Muscle layer of colon (tissue), 2 donors: ENCODE measurements around the gene ZBED6.
"Not testable (repeated sequence)": the region's sequence is repeated elsewhere in the genome, so short reads cannot be mapped to it uniquely, and the experiment has no call there.

Experiments
- H3K27ac ChIP-seq: one replicate; pipeline ENCODE4 v1.7.0; 2013; ENCODE audit warnings: low read depth, mild to moderate bottlenecking, low read length, moderate library complexity
- H3K27me3 ChIP-seq, 2 donors: one replicate each; pipeline ENCODE4 v1.7.0; 2013; ENCODE audit warnings: low read length in 2 of 2, mild to moderate bottlenecking in 2 of 2; ENCODE audit not compliant: insufficient read depth in 2 of 2, control insufficient read depth in 1 of 2
- H3K36me3 ChIP-seq: one replicate; pipeline ENCODE4 v1.7.0; 2013; ENCODE audit warnings: mild to moderate bottlenecking, low read length; ENCODE audit not compliant: insufficient read depth
- H3K4me1 ChIP-seq: one replicate; pipeline ENCODE4 v1.7.0; 2013; ENCODE audit warnings: mild to moderate bottlenecking, low read length; ENCODE audit not compliant: insufficient read depth
- H3K4me3 ChIP-seq, 2 donors: one replicate each; pipeline ENCODE4 v1.7.0; 2013; ENCODE audit warnings: low read length in 2 of 2, low read depth in 1 of 2, mild to moderate bottlenecking in 1 of 2, moderate library complexity in 1 of 2
- H3K9ac ChIP-seq: one replicate; pipeline ENCODE4 v1.7.0; 2013; ENCODE audit warnings: low read length
- H3K9me3 ChIP-seq: one replicate; pipeline ENCODE4 v1.7.0; 2013; ENCODE audit warnings: mild to moderate bottlenecking, low read length
- donor health status: abdominal sarcoma.
- donor health status: Adenocarcinoma of cecum.

ZBED6 gene

DNA sequence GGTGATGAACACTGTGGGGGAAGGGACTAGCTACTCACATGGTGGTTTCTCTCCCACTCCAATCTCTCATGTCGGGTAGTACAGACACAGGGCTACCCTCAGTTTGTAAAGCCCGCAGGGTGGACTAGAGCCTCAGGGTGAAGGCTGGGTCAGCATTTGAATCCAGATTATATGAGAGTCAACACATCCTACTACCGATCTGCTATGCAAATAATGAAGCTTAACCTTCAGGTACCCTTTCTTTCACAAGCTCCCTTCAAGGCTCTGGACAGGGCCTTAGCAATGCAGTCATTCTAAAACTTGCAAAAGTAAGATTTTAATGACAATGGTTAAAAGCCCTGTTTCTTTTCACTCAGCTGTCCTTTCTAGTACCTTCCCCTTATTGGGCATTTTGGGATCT, 5.5 kb upstream of the ZBED6 start:
- H3K4me1 ChIP-seq, result no peaks in the 10 kb centered on the region
- H3K36me3 ChIP-seq, result no peaks in the 10 kb centered on the region
- H3K4me3 ChIP-seq, result no peak overlapping the region
- H3K9me3 ChIP-seq, result no peaks in the 10 kb centered on the region
- H3K27me3 ChIP-seq, result no peaks in the 10 kb centered on the region
- H3K9ac ChIP-seq, result no peak overlapping the region
- no peak overlapping the region for H3K27ac ChIP-seq

DNA sequence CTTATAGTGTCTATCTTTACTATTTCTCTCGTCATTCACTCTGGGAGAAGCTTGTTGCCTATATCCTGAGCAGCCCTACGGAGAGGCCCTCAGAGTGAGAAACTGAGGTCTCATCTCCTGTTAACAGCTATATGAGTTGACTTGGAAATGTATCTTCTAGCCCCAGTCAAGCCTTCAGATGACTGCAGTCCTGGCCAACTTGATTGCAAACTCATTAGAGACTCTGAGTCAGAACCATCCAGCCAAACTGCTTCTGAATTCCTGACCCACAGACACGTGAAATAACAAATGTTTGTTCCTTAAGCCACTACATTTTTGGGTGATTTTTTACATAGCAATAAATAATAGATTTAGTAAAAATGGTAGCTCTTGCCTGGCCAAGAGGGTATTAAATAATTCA, 3.9 kb upstream of the ZBED6 start:
- Histone ChIP-seq H3K4me3 (no peak overlapping the region), H3K27ac (no peak overlapping the region), H3K27me3 (no peaks in the 10 kb centered on the region), H3K9ac (no peak overlapping the region), H3K36me3 (no peaks in the 10 kb centered on the region), H3K9me3 (no peaks in the 10 kb centered on the region), H3K4me1 (peaks cover 2% of the 10 kb centered on the region)

- Histone ChIP-seq H3K9ac (no peak overlapping the region), H3K4me3 (no peak overlapping the region), H3K4me1 (peaks cover 12% of the 10 kb centered on the region), H3K27me3 (no peaks in the 10 kb centered on the region), H3K9me3 (no peaks in the 10 kb centered on the region), H3K36me3 (no peaks in the 10 kb centered on the region), H3K27ac (no peak overlapping the region)
Measured at GRCh38 chr1:203792486-203792885, 2.9 kb upstream of the ZBED6 start.

DNA sequence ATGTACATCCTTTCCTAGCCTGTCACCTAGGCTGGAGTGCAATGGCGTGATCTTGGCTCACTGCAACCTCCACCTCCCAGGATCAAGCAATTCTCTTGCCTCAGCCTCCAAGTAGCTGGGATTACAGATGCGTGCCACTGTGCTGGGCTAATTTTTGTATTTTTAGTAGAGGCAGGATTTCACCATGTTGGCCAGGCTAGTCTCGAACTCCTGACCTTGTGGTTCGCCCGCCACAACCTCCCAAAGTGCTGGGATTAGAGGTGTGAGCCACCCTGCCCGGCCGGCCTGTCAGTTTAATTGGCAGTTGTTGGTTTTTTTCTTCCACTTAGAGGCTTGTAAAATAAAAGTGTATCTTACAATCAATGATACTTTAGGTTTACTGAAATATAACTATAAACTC, 1.9 kb upstream of the ZBED6 start:
- H3K27ac ChIP-seq, H3K36me3 ChIP-seq, H3K9me3 ChIP-seq, H3K4me3 ChIP-seq, H3K27me3 ChIP-seq, H3K9ac ChIP-seq: not testable (repeated sequence)
- peaks cover 23% of the 10 kb centered on the region for H3K4me1 ChIP-seq

- Histone ChIP-seq H3K4me1 (peaks cover 36% of the 10 kb centered on the region), H3K9me3 (no peaks in the 10 kb centered on the region), H3K9ac (peak overlapping the region; percentile 41), H3K27me3 (no peaks in the 10 kb centered on the region), H3K4me3 (peak overlapping the region; percentile 70 to 97), H3K27ac (peak overlapping the region; percentile 84), H3K36me3 (no peaks in the 10 kb centered on the region)
Measured at GRCh38 chr1:203794764-203795440, 521 bp upstream of the ZBED6 start.

GRCh38 chr1:203796236-203796605, 798 bp downstream of the ZBED6 start:
- Histone ChIP-seq H3K36me3 (no peaks in the 10 kb centered on the region), H3K4me1 (peaks cover 46% of the 10 kb centered on the region), H3K4me3 (peak overlapping the region; percentile 70 to 97), H3K27ac (peak overlapping the region; percentile 83), H3K9me3 (no peaks in the 10 kb centered on the region), H3K27me3 (no peaks in the 10 kb centered on the region), H3K9ac (peak overlapping the region; percentile 94)

DNA sequence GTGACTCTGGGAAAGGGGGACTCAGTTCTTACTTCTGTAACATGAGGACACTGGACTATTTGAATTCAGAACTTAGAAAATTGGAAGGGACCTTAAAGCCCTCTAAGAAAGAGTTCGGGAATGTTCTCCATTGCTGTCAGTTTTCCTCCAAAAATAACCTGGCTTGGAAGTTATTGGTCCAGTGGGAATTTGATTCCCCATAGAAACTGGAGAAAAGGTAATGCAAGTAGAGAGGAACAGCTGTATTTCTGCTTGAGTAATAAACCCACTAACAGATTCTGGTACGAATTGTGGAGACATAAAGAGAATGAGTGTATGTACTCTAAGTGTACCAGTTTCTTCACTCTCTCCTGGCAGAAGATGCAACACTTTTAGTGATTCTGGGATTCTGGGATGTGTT, 1.8 kb downstream of the ZBED6 start:
- H3K4me1 ChIP-seq, result peaks cover 51% of the 10 kb centered on the region

DNA sequence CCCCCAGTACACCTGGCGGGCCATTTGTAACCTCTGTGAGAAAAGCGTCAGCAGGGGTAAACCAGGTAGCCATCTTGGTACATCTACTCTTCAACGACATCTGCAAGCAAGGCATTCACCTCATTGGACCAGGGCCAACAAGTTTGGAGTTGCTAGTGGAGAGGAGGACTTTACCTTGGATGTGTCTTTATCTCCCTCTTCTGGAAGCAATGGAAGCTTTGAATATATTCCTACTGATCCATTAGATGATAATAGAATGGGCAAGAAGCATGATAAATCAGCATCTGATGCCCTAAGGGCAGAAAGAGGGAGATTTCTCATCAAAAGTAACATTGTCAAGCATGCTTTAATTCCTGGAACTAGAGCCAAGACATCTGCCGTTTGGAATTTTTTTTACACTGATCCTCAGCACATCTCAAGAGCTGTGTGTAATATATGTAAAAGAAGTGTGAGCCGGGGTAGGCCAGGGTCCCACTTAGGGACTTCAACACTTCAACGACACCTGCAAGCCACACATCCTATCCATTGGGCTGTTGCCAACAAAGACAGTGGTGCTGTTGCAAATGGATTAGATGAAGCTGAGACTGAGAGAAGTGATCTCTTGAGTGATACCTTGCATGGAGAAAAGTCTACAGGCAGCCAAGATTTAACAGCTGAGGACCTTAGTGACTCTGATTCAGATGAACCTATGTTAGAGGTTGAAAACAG, 2.7 kb downstream of the ZBED6 start:
- Histone ChIP-seq H3K4me3 (peak overlapping the region; percentile 11 to 97), H3K27ac (no peak overlapping the region), H3K4me1 (peaks cover 56% of the 10 kb centered on the region)

More for the DNA sequence above, 1.8 kb downstream of the ZBED6 start:
- Histone ChIP-seq H3K9me3 (no peaks in the 10 kb centered on the region), H3K36me3 (no peaks in the 10 kb centered on the region), H3K9ac (no peak overlapping the region), H3K4me3 (peak overlapping the region in 1 of 2 donors; percentile 97), H3K27ac (peak overlapping the region; percentile 83), H3K27me3 (no peaks in the 10 kb centered on the region)

GRCh38 chr1:203799157-203799556, 3.7 kb downstream of the ZBED6 start:
- H3K27me3 ChIP-seq, result no peaks in the 10 kb centered on the region
- no peaks in the 10 kb centered on the region for H3K36me3 ChIP-seq
- H3K27ac ChIP-seq, result no peak overlapping the region
- H3K4me1 ChIP-seq, result peaks cover 56% of the 10 kb centered on the region
- no peak overlapping the region for H3K4me3 ChIP-seq
- no peaks in the 10 kb centered on the region for H3K9me3 ChIP-seq
- H3K9ac ChIP-seq, result no peak overlapping the region

More for the DNA sequence above, 2.7 kb downstream of the ZBED6 start:
- Histone ChIP-seq H3K9me3 (no peaks in the 10 kb centered on the region), H3K9ac (no peak overlapping the region), H3K36me3 (no peaks in the 10 kb centered on the region), H3K27me3 (no peaks in the 10 kb centered on the region)

DNA sequence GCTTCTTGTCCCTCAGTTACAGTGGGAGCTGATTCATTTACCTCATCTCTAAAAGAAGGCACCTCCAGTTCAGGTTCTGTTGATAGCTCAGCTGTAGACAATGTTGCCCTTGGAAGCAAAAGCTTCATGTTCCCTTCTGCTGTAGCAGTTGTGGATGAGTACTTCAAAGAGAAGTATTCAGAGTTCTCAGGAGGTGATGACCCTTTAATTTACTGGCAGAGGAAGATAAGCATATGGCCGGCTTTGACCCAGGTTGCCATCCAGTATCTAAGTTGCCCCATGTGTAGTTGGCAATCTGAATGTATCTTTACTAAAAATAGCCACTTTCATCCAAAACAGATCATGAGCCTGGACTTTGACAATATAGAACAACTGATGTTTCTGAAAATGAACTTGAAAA, 4.5 kb downstream of the ZBED6 start:
- Histone ChIP-seq H3K27ac (no peak overlapping the region), H3K36me3 (no peaks in the 10 kb centered on the region), H3K9ac (no peak overlapping the region), H3K27me3 (no peaks in the 10 kb centered on the region), H3K9me3 (no peaks in the 10 kb centered on the region), H3K4me3 (no peak overlapping the region), H3K4me1 (peaks cover 56% of the 10 kb centered on the region)

- H3K36me3 ChIP-seq, result peaks cover 8% of the 10 kb centered on the region
- peaks cover 12% of the 10 kb centered on the region for H3K4me1 ChIP-seq
- H3K27ac ChIP-seq, result no peak overlapping the region
- no peak overlapping the region for H3K9ac ChIP-seq
- no peaks in the 10 kb centered on the region for H3K27me3 ChIP-seq
- no peak overlapping the region for H3K4me3 ChIP-seq
- no peaks in the 10 kb centered on the region for H3K9me3 ChIP-seq
Measured at GRCh38 chr1:203805689-203806088, 10.3 kb downstream of the ZBED6 start.

GRCh38 chr1:203807196-203807595, 11.8 kb downstream of the ZBED6 start:
- H3K27ac ChIP-seq, result no peak overlapping the region
- H3K4me1 ChIP-seq, result peaks cover 5% of the 10 kb centered on the region
- H3K27me3 ChIP-seq, result no peaks in the 10 kb centered on the region
- H3K9ac ChIP-seq, result no peak overlapping the region
- H3K36me3 ChIP-seq, result peaks cover 8% of the 10 kb centered on the region
- no peak overlapping the region for H3K4me3 ChIP-seq
- no peaks in the 10 kb centered on the region for H3K9me3 ChIP-seq
